Measurements from ENCODE around the gene CYB5R2. TPM values are rescaled to one million over a fixed set of nuclear protein-coding genes. Genes with fewer than 3 reads are reported as not detected.

The CYB5R2 gene
- total RNA-seq, 2 donors from 2014 or later = 5.0 to 6.0 TPM

DNA sequence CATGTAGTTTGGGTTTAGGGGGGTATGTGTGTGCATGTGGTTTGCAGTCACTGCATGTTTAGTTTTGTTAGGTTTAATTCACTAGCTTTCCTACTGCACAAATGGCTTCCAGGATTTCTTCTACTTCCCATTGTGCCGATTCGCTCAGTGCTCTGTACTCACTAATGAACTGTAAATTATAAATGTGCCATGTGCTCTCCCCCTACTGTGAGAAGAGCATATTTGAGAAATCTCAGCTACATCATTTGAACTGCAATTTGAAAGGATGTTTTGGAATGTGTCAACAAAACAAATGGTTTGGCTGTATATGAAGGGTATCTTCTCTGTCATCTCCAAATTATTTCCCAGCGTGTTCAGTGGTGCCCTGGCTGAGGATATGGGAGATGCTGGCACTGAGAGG, 28.1 kb downstream of the CYB5R2 start:
- DNase-seq (ENCODE audit: low spot score) = no peak
- intact Hi-C loops (cut with DNase I) = loop anchor here in 1 of 2 donors (10.0 kb wide), 1 partner anchor 410 kb away; no protein-coding TSS in a partner anchor

DNA sequence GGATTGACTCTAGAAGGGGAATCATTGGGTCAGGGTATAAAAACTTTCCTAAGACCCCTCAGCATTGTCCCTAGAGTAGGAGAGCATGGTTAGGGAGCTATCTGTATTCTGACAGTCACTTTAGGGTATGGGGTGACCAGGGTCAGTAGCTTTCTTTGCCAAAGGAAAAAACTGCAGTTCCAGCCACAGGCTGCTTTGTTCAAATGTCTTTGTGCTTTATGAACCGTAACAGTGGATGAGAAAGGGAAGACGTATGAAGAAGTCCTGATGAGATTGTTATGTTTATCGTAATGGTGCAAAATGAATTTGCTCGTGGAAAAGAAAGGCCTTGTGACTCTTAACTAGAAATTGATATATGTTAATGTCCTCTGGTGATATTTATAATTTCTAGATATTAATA, 30.0 kb downstream of the CYB5R2 start:
- intact Hi-C loops (cut with DNase I) = loop anchor here in 1 of 2 donors (10.0 kb wide), 1 partner anchor 409 kb away; no protein-coding TSS in a partner anchor
- no peak for DNase-seq (ENCODE audit: low spot score)

- intact Hi-C loops (cut with DNase I) = loop anchor here in 1 of 2 donors (10.0 kb wide), 1 partner anchor 408 kb away; no protein-coding TSS in a partner anchor
Observed at GRCh38 chr11:7642747-7643146, 30.6 kb downstream of the CYB5R2 start.

DNA sequence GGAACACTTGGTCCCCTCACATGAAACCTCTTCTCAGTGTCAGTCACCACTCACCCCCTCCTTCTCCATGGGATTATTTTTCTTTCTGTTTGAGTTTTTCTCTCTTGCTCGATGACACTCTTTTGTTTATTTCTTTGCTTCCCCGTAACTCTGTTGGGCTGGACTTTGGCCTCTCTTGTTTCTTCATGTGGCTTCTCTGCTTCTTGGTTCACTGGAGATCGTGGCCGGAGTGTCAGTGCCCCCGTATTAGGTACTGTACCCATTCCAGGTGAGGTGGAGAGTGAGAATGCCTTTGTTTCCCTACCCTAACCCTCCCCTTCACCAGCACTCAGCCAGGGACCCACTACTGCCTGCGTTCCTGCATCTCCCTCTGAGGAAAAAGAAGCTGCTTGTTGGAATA, 32.5 kb downstream of the CYB5R2 start:
- DNase-seq (ENCODE audit: low spot score) = no peak

More at GRCh38 chr11:7642747-7643146, 30.6 kb downstream of the CYB5R2 start:
- DNase-seq (ENCODE audit: low spot score) = no peak

DNA sequence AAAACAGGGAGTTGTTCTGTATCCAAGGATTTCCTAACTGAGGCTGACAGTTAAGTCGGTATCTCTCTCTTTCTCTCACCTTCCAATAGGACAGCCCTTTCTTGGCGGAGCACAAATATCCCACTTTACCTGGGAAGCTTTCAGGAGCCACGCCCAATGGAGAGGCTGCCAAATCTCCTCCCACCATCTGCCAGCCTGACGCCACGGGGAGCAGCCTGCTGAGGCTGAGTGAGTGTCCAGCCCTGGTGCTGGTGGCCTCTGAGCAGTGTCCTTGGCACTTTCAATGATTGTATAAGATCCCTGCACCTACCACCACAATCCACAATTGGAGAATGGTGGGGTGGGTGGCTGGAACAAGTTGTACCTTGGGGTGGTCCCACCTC, 33.7 kb downstream of the CYB5R2 start:
- no peak for DNase-seq (ENCODE audit: low spot score)
- intact Hi-C loops (cut with DNase I) = loop anchor here in 1 of 2 donors (10.0 kb wide), 1 partner anchor 405 kb away; no protein-coding TSS in a partner anchor

More for the DNA sequence above, 32.5 kb downstream of the CYB5R2 start:
- intact Hi-C loops (cut with DNase I) = loop anchor here in 1 of 2 donors (10.0 kb wide), 1 partner anchor 406 kb away; no protein-coding TSS in a partner anchor

GRCh38 chr11:7638710-7639642, 34.3 kb downstream of the CYB5R2 start:
- intact Hi-C loops (cut with DNase I) = no loop called here
- no peak for DNase-seq (ENCODE audit: low spot score)

DNA sequence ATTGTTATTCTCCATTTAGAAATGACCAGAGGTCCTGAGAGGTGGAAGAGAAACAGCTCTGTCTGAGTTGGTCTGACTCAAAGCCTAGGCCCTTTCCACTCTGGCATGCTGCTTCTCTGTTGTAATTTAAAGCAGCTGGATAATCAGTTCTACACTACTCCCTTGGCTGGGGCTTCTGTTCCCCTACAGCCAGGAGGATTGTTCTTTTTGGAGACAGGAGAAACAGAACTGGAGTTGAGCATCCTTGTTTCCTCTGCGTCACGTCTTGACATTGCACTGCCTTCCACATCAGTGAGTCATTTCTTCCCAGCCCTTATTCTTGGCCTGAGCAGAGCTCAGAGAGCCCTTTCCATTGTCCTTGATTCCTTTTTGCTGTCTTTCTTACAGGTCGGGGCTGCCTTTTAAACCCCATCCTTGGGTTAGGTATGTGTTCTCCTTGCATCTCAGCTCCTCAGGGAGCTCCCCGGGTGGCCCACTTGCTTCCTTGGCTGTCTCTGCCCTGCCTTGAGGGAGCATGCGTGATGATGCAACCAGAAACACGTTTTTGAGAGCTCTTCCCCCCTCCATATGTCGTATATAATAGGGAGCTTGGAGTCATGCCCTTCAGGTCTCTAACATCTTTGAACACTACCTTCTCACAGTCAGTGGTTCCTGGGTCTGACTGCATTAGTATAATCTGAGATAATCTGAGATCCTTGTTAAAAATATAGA, 35.7 kb downstream of the CYB5R2 start:
- intact Hi-C loops (cut with DNase I) = no loop called here
- DNase-seq (ENCODE audit: low spot score) = no peak

GRCh38 chr11:7636350-7636749, 37.0 kb downstream of the CYB5R2 start:
- no peak for DNase-seq (ENCODE audit: low spot score)
- intact Hi-C loops (cut with DNase I) = no loop called here

DNA sequence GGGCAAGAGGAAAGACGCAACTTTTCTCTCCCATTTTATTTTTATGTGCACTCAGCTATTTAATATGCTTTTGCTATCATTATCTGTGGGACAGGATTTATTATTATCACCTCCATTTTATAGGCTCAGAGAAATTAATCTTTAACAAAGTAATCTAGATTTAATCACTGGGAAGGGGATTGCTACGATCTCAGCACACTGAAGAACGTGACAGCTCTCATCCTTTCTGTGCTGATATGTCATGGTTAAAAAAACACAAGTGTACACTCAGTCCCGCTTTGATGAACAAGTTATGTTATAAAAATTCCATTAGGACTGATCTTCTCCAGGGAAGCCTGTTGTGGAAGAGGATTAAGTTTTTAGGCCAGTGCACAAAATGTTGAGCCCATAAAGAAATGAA, 37.6 kb downstream of the CYB5R2 start:
- DNase-seq (ENCODE audit: low spot score) = no peak
- intact Hi-C loops (cut with DNase I) = no loop called here

DNA sequence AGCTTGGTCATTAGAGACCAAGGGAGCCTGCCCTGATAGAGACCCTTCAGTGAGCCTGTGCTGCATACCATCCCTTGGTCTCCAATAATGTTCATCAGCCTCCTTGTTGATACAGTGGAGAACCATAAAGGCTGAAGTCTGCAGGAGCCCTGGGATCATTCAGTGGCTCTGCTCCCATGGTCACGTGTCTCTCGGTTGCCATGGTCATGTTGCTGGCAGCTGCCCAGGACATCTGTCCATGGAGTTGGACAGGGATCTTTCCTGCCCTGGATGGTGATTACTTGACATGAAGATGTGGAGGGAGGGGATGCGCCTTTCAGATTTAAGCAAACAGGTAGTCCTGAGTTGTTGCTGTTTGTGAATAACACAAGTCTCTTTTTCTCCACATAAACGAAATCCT, 38.2 kb downstream of the CYB5R2 start:
- intact Hi-C loops (cut with DNase I) = no loop called here

GRCh38 chr11:7632211-7632610, 41.1 kb downstream of the CYB5R2 start:
- DNase-seq (ENCODE audit: low spot score) = no peak
- intact Hi-C loops (cut with DNase I) = no loop called here

More for the DNA sequence above, 38.2 kb downstream of the CYB5R2 start:
- no peak for DNase-seq (ENCODE audit: low spot score)

DNA sequence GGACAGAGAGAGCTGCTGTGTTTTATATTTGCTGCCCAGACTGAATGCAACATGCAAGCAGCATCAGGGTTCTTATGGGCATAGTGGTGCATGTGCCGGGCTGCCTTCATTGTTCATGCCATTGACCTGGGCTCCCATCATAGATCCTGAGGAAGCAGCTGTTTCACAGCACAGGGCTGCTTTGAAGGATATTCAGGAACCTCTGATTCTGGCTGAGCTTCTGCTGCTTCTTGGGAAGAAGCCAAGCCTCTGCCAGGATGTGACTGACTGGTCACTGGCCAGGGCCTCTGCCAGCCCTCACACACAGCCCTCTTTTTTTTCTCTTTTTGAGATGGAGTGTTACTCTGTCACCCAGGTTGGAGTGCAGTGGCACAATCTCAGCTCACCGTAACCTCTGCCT, 43.3 kb downstream of the CYB5R2 start:
- no peak for DNase-seq (ENCODE audit: low spot score)
- intact Hi-C loops (cut with DNase I) = no loop called here

DNA sequence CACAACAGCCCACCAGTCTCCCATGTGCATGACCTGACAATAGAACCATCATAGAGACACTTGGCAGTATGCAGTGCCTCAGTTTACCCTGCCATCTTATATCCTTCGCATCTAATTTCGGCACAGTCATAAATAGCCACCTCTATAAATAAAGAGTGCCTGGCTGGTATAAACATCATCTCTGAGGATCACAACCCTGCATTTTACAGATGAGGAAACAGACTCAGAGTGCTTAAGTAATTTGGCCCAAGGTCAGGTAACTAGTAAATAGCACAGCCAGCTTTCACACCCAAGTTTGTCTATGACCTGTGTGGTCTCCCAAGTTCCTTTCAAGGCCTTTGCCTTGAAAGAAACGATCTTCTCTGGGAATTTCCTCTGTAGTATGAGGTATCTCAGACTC, 44.6 kb downstream of the CYB5R2 start:
- intact Hi-C loops (cut with DNase I) = no loop called here
- DNase-seq (ENCODE audit: low spot score) = no peak

- intact Hi-C loops (cut with DNase I) = no loop called here
- no peak for DNase-seq (ENCODE audit: low spot score)
Observed at GRCh38 chr11:7622721-7623120, 50.6 kb downstream of the CYB5R2 start.

- intact Hi-C loops (cut with DNase I) = no loop called here
- no peak for DNase-seq (ENCODE audit: low spot score)
Observed at GRCh38 chr11:7621554-7621953, 51.7 kb downstream of the CYB5R2 start.

GRCh38 chr11:7621090-7621489, 52.2 kb downstream of the CYB5R2 start:
- DNase-seq (ENCODE audit: low spot score) = no peak
- intact Hi-C loops (cut with DNase I) = no loop called here

DNA sequence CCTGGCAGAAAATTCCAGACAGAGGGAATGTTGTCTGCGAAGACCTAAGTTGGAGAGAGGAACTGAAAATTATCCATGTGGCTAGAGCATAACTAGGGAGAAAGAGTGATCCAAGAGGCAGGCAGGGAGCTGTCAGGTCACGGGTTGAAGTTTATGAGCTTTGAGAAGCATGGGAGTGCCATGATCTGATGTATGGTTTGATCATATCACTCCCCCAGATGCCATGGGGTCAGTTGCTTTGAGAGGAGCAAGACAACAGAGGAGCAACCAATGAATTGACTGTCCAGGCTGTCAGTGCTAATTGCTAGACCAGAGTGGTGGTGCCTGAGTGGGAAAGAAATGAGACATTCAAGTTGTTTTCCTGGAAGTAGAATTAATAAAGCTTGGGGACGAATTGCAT, 54.0 kb downstream of the CYB5R2 start:
- DNase-seq (ENCODE audit: low spot score) = no peak
- intact Hi-C loops (cut with DNase I) = no loop called here

GRCh38 chr11:7617032-7617431, 56.3 kb downstream of the CYB5R2 start:
- intact Hi-C loops (cut with DNase I) = no loop called here
- no peak for DNase-seq (ENCODE audit: low spot score)

Measured in posterior vena cava (tissue), 2 donors.